Thyroid gland (tissue), 4 donors: Measurements from ENCODE around the gene RCOR2. TPM values are rescaled to one million over a fixed set of nuclear protein-coding genes. Genes with fewer than 3 reads are reported as not detected.
A peak's percentile ranks its signal among the peaks of the same experiment; 100 is the strongest.

Experiments used
- DNase-seq, 2 donors: peaks; one replicate each; pipeline ENCODE4 v3.0.0-alpha.2; 2019
- H3K27ac ChIP-seq, 3 donors: fragments of 200-600 bp; sonication (generic); 1 replicate in 2 of 3; 2 replicates in 1 of 3; pipeline ENCODE4 v1.5.1; 2016 to 2019; ENCODE audit warnings: mild to moderate bottlenecking in 1 of 3, moderate library complexity in 1 of 3
- H3K27me3 ChIP-seq: fragments of 200-600 bp; sonication (generic); one replicate; pipeline ENCODE4 v1.5.1; 2019
- H3K36me3 ChIP-seq, 2 donors: fragments of 200-600 bp; sonication (generic); one replicate each; pipeline ENCODE4 v1.5.1; 2016 to 2019
- H3K4me1 ChIP-seq, 2 donors: fragments of 200-600 bp; sonication (generic); one replicate each; pipeline ENCODE4 v1.5.1; 2017 to 2019
- H3K4me3 ChIP-seq, 3 donors: fragments of 200-600 bp; sonication (generic); replicated peaks in 1 of 3; 1 replicate in 2 of 3; 2 replicates in 1 of 3; pipeline ENCODE4 v1.5.1; 2016; ENCODE audit warnings: mild to moderate bottlenecking in 1 of 3
- H3K9me3 ChIP-seq: fragments of 200-600 bp; sonication (generic); one replicate; pipeline ENCODE4 v1.5.1; 2017
- POLR2A ChIP-seq, 2 donors: fragments of 450-650 bp; IDR thresholded peaks; one replicate each; pipeline ENCODE4 v1.6.1; 2017; ENCODE audit warnings: antibody characterized with exemption in 2 of 2, mild to moderate bottlenecking in 2 of 2, moderate library complexity in 1 of 2
- WGBS, 2 donors: methylation state at CpG; one replicate each; pipeline ENCODE4 v1.1.5; 2017; 5-methylcytosine and 5-hydroxymethylcytosine counted together
- intact Hi-C: fragments of 100-400 bp; cut with DNase I; formaldehyde crosslinking; loops from one replicate; pipeline ENCODE4 v1.15.1; 2023
- total RNA-seq, 4 donors: library from RNA; depleted of rRNA; stranded (reverse); fragments of >200 nt; gene quantifications; one replicate each; pipeline ENCODE4 v1.2.3, GENCODE V29; 2016
- TF ChIP-seq, protein P1 (sequence below), 6 experiments: fragments of 200-600 bp in 3 of 6; fragments of 450-650 bp in 3 of 6; sonication (generic) in 3 of 6; IDR thresholded peaks; one replicate each; pipeline ENCODE4 v1.5.1; 2016 to 2019; ENCODE audit warnings: antibody characterized with exemption in 6 of 6, mild to moderate bottlenecking in 2 of 6, inconsistent platforms in 1 of 6, moderate library complexity in 1 of 6

Gene RCOR2
- total RNA-seq, 4 donors from 2014 or later, result 0.24 TPM; not detected in 3

DNA sequence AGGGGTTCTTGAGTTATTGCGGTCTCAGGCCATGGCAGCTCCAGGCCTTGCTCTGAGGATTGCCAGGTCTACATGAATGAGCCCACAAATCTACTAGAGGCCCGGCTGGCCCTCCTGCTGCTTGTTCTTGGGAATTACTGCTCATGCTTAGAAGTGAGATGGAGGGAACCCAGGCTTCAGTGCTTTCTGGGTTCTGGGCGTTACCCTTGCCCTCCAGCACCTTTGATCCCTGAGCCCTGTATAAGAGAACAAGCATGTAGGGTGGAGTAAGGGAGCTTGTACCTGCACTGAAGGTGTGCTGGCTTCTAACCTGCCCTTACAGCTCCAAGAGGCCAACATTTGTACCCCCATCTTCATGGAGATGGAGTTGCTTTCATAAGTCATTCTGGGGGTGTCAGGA, 25.8 kb upstream of the RCOR2 start:
- H3K4me3 ChIP-seq, result no peak overlapping the region
- intact Hi-C loops, result loop anchor here (5.0 kb wide), 1 partner anchor 176 kb away; the partner anchor contains the start of gene ZFTA
- no peak overlapping the region for H3K27ac ChIP-seq
- peaks cover 23 to 26% of the 10 kb centered on the region in 2 donors for H3K4me1 ChIP-seq
- H3K9me3 ChIP-seq, result no peaks in the 10 kb centered on the region
- peak in 1 of 2 donors; percentile 17 for DNase-seq
- 83 to 100% methylated on average over 2 of the region's 3 CpGs for WGBS, 2 donors
- TF ChIP-seq POLR2A (IDR thresholded peaks at IDR 0.05), result no peak
- TF ChIP-seq, protein P1, sequence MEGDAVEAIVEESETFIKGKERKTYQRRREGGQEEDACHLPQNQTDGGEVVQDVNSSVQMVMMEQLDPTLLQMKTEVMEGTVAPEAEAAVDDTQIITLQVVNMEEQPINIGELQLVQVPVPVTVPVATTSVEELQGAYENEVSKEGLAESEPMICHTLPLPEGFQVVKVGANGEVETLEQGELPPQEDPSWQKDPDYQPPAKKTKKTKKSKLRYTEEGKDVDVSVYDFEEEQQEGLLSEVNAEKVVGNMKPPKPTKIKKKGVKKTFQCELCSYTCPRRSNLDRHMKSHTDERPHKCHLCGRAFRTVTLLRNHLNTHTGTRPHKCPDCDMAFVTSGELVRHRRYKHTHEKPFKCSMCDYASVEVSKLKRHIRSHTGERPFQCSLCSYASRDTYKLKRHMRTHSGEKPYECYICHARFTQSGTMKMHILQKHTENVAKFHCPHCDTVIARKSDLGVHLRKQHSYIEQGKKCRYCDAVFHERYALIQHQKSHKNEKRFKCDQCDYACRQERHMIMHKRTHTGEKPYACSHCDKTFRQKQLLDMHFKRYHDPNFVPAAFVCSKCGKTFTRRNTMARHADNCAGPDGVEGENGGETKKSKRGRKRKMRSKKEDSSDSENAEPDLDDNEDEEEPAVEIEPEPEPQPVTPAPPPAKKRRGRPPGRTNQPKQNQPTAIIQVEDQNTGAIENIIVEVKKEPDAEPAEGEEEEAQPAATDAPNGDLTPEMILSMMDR (IDR thresholded peaks at IDR 0.05), result no peak
- H3K27me3 ChIP-seq, result no peaks in the 10 kb centered on the region
- peaks cover 0 to 6% of the 10 kb centered on the region in 2 donors for H3K36me3 ChIP-seq

DNA sequence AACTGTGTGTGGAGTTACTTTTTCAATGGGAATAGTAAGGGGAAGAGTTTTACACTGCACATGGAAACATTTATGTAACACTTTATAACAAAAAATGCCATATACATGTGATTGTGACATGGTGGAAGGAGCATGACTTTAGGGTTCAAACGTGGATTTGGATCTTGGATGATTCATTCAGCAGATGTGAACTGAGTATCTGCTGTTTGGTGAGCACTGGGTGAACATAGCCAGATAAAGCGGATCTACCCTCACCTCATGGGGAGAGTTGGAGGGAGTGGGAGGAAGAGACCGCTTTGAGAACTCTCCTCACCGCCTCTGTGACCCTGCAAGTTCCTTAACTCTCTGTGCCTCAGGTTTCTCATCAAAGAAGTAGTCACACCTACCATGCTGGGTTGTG, 24.9 kb upstream of the RCOR2 start:
- WGBS, 2 donors, result 85 to 90% methylated on average over 4 of the region's 4 CpGs
- no peaks in the 10 kb centered on the region for H3K27me3 ChIP-seq
- H3K4me1 ChIP-seq, result peaks cover 25 to 27% of the 10 kb centered on the region in 2 donors
- DNase-seq, result no peak
- H3K4me3 ChIP-seq, result no peak overlapping the region
- no peaks in the 10 kb centered on the region for H3K9me3 ChIP-seq
- TF ChIP-seq, protein P1 (IDR thresholded peaks at IDR 0.05), result no peak
- no peak for TF ChIP-seq POLR2A (IDR thresholded peaks at IDR 0.05)
- no peak overlapping the region for H3K27ac ChIP-seq
- intact Hi-C loops, result loop anchor here (5.0 kb wide), 1 partner anchor 175 kb away; the partner anchor contains the start of gene ZFTA
- H3K36me3 ChIP-seq, result peaks cover 0 to 6% of the 10 kb centered on the region in 2 donors

DNA sequence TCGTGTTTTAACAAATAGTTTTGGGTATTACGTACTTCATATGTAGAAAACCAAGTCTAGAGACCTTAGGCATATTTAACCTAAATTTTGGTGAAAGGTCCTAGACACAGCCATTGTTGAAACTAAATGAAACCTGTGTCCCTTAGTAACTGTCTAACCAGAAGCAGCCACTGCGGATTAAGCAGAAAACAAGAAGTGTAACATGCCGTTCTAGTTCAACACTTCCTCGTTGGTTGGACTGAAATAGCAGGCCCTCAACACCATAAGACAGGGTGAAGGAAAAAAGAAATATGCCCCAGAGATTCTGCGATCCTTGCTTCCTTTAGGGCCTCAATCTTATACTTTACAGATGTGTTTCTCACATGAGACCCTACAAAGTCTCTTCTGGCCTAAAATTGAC, 23.8 kb upstream of the RCOR2 start:
- TF ChIP-seq POLR2A (IDR thresholded peaks at IDR 0.05), result no peak
- TF ChIP-seq, protein P1 (IDR thresholded peaks at IDR 0.05), result no peak
- H3K27ac ChIP-seq, result no peak overlapping the region
- no peaks in the 10 kb centered on the region for H3K36me3 ChIP-seq
- intact Hi-C loops, result loop anchor here (5.0 kb wide), 1 partner anchor 173 kb away; the partner anchor contains the start of gene ZFTA
- no peak overlapping the region for H3K4me3 ChIP-seq
- 80% methylated on average over 6 of the region's 6 CpGs for WGBS, 2 donors
- no peaks in the 10 kb centered on the region for H3K27me3 ChIP-seq
- no peak for DNase-seq
- H3K4me1 ChIP-seq, result peaks cover 25 to 27% of the 10 kb centered on the region in 2 donors
- no peaks in the 10 kb centered on the region for H3K9me3 ChIP-seq

DNA sequence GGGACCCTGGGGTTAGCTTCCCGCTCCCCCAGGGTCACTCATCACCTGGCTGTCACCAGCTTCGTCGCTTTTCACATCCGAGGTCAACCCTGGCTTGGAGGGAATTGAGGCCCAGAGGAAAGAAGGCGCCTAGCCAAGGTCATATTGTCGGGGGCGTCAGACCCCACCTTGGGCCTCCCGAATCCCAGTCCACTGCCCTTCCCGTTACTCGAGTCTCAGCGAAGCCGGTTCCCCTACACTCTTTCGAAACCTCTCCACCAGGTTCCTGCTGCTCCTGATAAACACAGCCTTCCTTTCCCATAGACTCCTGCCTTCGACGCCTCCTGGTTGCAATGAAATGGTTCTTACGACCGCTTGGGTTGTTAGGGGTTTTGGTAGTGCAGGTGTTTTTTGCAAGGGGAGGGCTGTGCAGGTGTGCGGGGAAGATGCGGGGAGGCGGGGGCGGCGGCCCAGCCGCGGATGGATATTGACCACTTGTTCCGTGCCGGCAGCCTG, 22.5 kb upstream of the RCOR2 start:
- peak overlapping the region in 2 of 3 donors; percentile 39 to 63 for H3K27ac ChIP-seq
- H3K4me1 ChIP-seq, result peaks cover 15 to 18% of the 10 kb centered on the region in 2 donors
- WGBS, 2 donors, result 2 to 5% methylated on average over 22 to 25 of the region's 26 CpGs
- TF ChIP-seq, protein P1 (IDR thresholded peaks at IDR 0.05), result peak in 1 of 6 experiments; percentile 9
- TF ChIP-seq POLR2A (IDR thresholded peaks at IDR 0.05), result no peak
- no peaks in the 10 kb centered on the region for H3K9me3 ChIP-seq
- peak; percentile 11 to 26 for DNase-seq
- no peaks in the 10 kb centered on the region for H3K36me3 ChIP-seq
- H3K27me3 ChIP-seq, result no peaks in the 10 kb centered on the region
- intact Hi-C loops, result no loop called here
- peak overlapping the region; percentile 72 to 89 (median 86) for H3K4me3 ChIP-seq
